Activated T-cell treated with anti-CD3 and anti-CD28 coated beads, Interleukin-2, amount 50 U/mL, for 24 hours (primary cell): ENCODE results near the gene MOB3A.

Experiments
- DNase-seq: peaks from one replicate; pipeline ENCODE4 v3.0.0-alpha.2; 2020
- H3K27ac Mint-ChIP-seq: 2 replicates; pipeline ENCODE4 v1.8.0; 2020; ENCODE audit warnings: mild to moderate bottlenecking, mixed read lengths
- H3K27me3 Mint-ChIP-seq: 2 replicates; pipeline ENCODE4 v1.8.0; 2020; ENCODE audit warnings: mixed read lengths
- H3K36me3 Mint-ChIP-seq: 2 replicates; pipeline ENCODE4 v1.8.0; 2020; ENCODE audit warnings: low read depth, mixed read lengths
- H3K4me1 Mint-ChIP-seq: 2 replicates; pipeline ENCODE4 v1.8.0; 2020; ENCODE audit warnings: low read depth, mixed read lengths
- H3K4me3 Mint-ChIP-seq: 2 replicates; pipeline ENCODE4 v1.8.0; 2020; ENCODE audit warnings: mild to moderate bottlenecking, moderate library complexity, mixed read lengths
- H3K9me3 Mint-ChIP-seq: 2 replicates; pipeline ENCODE4 v1.8.0; 2020; ENCODE audit warnings: mixed read lengths

The MOB3A gene

GRCh38 chr19:2070986-2071673 is 25.0 kb downstream of the MOB3A start:
- no peak for DNase-seq
- Mint-ChIP-seq H3K27ac (peak overlapping the region; percentile 84), H3K9me3 (no peaks in the 10 kb centered on the region), H3K27me3 (no peaks in the 10 kb centered on the region), H3K4me3 (no peak overlapping the region), H3K36me3 (peaks cover 66% of the 10 kb centered on the region), H3K4me1 (peaks cover 18% of the 10 kb centered on the region)

DNA sequence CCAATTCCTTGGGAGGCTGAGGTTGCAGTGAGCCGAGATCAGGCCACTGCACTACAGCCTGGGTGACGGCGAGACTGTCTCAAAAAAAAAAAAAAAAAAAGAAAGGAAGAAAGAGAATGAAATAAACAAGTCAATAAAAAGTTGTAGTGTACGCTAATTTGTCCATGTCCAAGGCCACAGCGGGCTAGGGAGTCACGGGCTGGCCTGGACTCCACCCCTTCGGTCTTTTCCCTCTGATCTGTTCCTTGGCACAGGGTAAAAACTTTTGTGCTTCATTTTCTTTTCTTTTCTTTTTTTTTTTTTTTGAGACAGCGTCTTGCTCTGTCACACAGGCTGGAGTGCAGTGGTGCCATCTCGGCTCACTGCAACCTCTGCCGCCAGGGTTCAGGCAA is 25.7 kb downstream of the MOB3A start:
- DNase-seq: no peak
- Mint-ChIP-seq H3K4me1 (peaks cover 18% of the 10 kb centered on the region), H3K27ac (peak overlapping the region; percentile 26), H3K27me3 (no peaks in the 10 kb centered on the region), H3K36me3 (peaks cover 60% of the 10 kb centered on the region), H3K4me3 (no peak overlapping the region), H3K9me3 (no peaks in the 10 kb centered on the region)

GRCh38 chr19:2064788-2065524 is 31.2 kb downstream of the MOB3A start:
- H3K9me3 Mint-ChIP-seq: no peaks in the 10 kb centered on the region
- peaks cover 26% of the 10 kb centered on the region for H3K4me1 Mint-ChIP-seq
- DNase-seq: no peak
- peak overlapping the region; percentile 60 for H3K27ac Mint-ChIP-seq
- H3K27me3 Mint-ChIP-seq: no peaks in the 10 kb centered on the region
- H3K4me3 Mint-ChIP-seq: no peak overlapping the region
- peaks cover 13% of the 10 kb centered on the region for H3K36me3 Mint-ChIP-seq

DNA sequence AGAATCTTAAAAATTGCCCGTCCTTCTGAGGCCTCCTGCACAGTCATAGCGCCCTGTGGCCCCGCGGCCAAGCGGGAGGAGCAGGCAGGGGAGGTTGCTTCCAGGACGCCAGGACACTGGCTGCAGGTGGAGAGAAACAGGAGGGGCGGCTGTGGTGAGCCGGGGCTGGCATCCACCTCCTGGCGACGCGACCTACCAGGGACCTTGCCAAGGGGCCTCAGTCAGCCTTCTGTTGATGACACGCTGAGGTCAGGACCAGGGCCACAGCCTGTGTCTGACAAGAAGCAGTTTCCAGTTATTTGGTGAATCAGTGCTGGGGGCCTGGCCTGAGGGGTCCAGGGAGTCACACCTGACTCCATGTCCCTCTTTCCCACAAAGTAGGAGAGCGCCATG is 31.7 kb downstream of the MOB3A start:
- DNase-seq: no peak
- no peaks in the 10 kb centered on the region for H3K9me3 Mint-ChIP-seq
- peaks cover 25% of the 10 kb centered on the region for H3K4me1 Mint-ChIP-seq
- no peak overlapping the region for H3K4me3 Mint-ChIP-seq
- no peaks in the 10 kb centered on the region for H3K27me3 Mint-ChIP-seq
- H3K27ac Mint-ChIP-seq: peak overlapping the region; percentile 55
- H3K36me3 Mint-ChIP-seq: peaks cover 7% of the 10 kb centered on the region

DNA sequence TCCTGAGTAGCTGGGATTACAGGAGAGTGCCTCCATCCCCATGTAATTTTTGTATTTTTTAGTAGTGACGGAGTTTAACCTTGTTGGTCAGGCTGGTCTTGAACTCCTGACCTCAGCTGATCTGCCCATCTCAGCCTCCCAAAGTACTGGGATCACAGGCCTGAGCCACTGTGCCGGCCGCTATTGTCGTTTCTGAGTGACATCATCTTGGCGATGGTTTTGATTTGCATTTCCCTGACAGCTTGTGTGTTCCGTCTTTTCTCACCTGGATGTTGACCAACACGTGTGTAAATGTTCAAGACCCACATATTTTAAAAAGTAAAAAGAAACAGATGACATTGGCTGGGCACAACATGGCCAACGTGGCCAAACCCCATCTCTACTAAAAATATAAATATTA is 32.3 kb downstream of the MOB3A start:
- Mint-ChIP-seq H3K27ac (peak overlapping the region; percentile 57), H3K4me1 (peaks cover 29% of the 10 kb centered on the region), H3K36me3 (peaks cover 5% of the 10 kb centered on the region), H3K9me3 (no peaks in the 10 kb centered on the region), H3K4me3 (no peak overlapping the region), H3K27me3 (no peaks in the 10 kb centered on the region)
- no peak for DNase-seq

DNA sequence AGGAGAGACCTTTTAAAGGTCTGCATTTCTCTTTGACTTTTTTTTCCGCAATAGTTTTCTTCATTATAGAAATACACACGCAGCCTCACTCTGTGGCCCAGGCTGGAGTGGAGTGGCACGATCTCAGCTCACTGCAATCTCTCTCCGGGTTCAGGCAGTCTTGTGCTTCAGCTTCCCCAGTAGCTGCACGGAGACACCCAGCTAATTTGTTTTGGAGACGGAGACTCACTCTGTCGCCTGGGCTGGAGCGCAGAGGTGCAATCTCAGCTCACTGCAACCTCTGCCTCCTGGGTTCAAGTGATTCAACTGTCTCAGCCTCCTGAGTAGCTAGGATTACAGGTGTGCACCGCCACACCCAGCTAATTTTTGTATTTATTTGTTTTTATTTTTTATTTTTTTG is 33.4 kb downstream of the MOB3A start:
- H3K4me3 Mint-ChIP-seq: peak overlapping the region; percentile 88
- no peak for DNase-seq
- peak overlapping the region; percentile 96 for H3K27ac Mint-ChIP-seq
- peaks cover 35% of the 10 kb centered on the region for H3K4me1 Mint-ChIP-seq
- no peaks in the 10 kb centered on the region for H3K27me3 Mint-ChIP-seq
- no peaks in the 10 kb centered on the region for H3K9me3 Mint-ChIP-seq
- peaks cover 5% of the 10 kb centered on the region for H3K36me3 Mint-ChIP-seq

- Mint-ChIP-seq H3K4me3 (peak overlapping the region; percentile 88), H3K9me3 (no peaks in the 10 kb centered on the region), H3K27ac (peak overlapping the region; percentile 96), H3K36me3 (peaks cover 5% of the 10 kb centered on the region), H3K27me3 (no peaks in the 10 kb centered on the region), H3K4me1 (peaks cover 38% of the 10 kb centered on the region)
- DNase-seq: no peak
These were observed 33.8 kb downstream of the MOB3A start for GRCh38 chr19:2062389-2062729.

DNA sequence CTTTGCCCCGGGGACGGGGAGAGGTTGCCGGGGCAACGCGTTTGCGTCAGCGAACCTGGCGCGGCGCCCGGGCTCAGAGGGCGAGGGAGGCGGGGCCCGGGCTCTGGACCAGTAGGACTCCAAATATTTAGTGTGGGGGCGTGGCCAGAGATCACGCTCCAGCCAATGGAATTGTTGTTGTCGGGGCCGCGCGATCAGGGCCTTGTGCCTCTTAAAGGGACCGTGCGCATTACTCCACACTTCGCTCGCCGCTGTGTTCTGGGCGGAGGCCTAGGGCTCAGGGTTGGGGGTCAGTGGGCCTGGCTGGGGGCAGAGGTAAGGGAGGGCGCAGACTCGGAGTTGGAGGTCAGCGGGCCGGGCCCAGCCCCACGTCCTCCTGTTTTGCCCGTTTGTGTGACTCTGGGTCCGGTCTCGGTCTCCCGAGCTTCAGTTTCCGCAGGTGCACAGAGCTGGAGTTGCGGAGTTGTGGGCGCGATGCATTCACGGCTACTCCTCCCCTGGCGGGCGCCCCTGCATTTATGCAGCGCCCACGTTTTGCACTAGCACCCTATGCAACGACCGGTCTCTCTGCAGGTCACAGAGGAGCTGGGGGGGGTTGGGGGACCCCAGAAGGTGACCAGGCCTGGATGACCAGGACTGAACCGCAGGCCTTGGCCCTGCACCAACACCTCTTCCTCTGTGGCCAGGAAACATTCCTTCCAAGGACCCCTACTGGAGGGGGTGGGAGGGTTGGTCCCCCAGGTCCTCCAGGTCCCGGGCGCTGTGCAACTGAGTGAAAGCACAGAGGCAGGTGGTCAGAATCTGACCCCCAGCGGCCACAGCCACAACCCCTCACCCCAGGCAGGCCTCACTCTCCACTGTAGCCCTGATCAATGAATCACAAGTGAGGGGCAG is 34.4 kb downstream of the MOB3A start:
- peaks cover 43% of the 10 kb centered on the region for H3K4me1 Mint-ChIP-seq
- no peaks in the 10 kb centered on the region for H3K27me3 Mint-ChIP-seq
- peak; percentile 100 for DNase-seq
- H3K27ac Mint-ChIP-seq: peak overlapping the region; percentile 96
- peaks cover 5% of the 10 kb centered on the region for H3K36me3 Mint-ChIP-seq
- no peaks in the 10 kb centered on the region for H3K9me3 Mint-ChIP-seq
- H3K4me3 Mint-ChIP-seq: peak overlapping the region; percentile 88

GRCh38 chr19:2060884-2061494 is 35.1 kb downstream of the MOB3A start:
- H3K27me3 Mint-ChIP-seq: no peaks in the 10 kb centered on the region
- peak overlapping the region; percentile 88 for H3K4me3 Mint-ChIP-seq
- DNase-seq: no peak
- H3K4me1 Mint-ChIP-seq: peaks cover 47% of the 10 kb centered on the region
- peak overlapping the region; percentile 98 for H3K27ac Mint-ChIP-seq
- no peaks in the 10 kb centered on the region for H3K9me3 Mint-ChIP-seq
- H3K36me3 Mint-ChIP-seq: peaks cover 5% of the 10 kb centered on the region

DNA sequence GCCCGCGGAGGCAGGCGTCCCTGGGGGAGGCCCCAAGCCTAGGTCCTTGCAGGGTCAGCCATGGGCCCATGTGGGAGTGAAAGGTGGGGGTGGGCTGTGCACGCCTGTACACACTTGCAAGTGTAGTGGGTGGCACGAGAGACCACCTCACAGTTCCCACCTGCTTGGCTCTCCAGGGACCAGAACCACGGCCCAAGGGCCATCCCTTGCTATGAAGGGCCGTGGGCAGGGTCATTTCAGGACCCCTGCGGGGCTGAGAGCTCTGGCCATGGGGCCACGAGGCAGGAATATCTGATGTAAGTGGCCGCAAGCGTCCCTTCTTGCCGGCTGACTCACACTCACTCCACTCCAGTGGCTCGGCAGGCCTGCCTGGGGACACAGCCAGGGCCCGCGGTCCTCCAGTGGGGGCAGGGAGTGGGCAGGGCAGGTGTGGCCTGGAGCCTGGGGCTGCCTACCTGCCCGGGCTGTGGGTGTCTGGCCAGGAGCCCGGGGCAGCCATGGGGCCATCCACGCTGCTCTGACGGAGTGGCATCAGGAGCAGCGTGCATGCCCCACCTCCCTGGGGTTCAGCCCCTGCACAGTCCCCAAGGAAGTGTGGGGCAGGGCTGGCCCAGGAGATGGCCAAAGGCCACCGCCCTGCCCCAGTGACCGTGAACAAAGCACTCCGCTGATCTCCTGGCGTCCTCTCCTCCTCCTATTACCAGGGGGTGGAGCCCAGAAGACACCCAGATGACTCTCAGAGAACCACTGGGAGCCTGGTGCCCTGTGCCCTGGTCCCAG is 36.5 kb downstream of the MOB3A start:
- Mint-ChIP-seq H3K4me1 (peaks cover 55% of the 10 kb centered on the region), H3K4me3 (peak overlapping the region; percentile 88), H3K36me3 (peaks cover 5% of the 10 kb centered on the region), H3K9me3 (no peaks in the 10 kb centered on the region), H3K27ac (peak overlapping the region; percentile 98), H3K27me3 (no peaks in the 10 kb centered on the region)
- no peak for DNase-seq

- Mint-ChIP-seq H3K36me3 (peaks cover 5% of the 10 kb centered on the region), H3K4me3 (no peak overlapping the region), H3K27me3 (no peaks in the 10 kb centered on the region), H3K27ac (peak overlapping the region; percentile 70), H3K4me1 (peaks cover 54% of the 10 kb centered on the region), H3K9me3 (no peaks in the 10 kb centered on the region)
- DNase-seq: no peak
These were observed 37.3 kb downstream of the MOB3A start for GRCh38 chr19:2058570-2059421.

DNA sequence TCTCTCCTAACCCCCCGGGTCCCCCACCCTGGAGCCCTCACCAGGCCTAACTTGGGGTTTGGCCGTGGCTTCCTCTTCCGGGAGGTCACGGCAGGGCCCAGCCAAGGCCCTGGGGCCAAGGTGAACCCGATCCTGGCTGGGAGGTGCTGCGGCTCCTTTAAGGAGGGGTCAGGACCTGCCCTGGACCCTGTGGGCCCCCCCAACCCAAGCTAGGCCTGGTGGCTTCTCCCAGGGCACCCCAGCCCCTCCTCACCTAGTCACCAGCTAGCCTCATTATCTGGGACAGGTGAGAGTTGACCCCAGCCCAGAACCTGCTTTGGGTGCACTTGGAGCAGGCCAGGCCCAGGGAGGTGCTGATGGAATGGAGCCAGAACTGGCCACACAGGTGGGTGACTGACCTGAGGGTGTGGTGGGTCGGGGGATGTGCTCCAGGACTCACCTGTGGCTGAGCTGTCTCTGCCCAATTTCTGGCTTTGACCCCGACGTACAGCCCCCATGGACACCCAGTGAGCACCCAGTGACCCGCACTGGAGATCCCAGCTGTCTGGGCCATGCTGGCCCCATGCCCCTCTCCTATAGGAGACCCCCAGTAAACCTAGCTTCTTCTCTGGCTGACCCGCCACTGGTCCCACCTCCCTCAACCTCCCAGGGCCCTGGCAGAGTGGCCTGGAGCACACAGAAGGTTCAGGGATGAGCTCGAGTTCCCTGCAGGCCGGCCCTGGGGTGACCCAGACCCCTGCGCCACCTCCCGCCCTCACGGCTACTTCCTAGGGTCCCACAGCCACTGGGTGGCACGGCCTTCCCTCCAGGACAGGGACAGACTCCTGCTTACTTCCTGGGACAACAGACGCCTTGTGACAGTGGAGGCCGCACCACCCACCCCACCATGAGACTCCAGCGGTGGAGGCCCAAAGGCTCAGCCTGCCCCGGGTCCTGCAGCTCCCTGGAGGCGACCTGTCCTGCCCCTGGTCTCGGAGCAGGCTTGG is 38.3 kb downstream of the MOB3A start:
- H3K36me3 Mint-ChIP-seq: peaks cover 5% of the 10 kb centered on the region
- H3K4me1 Mint-ChIP-seq: peaks cover 52% of the 10 kb centered on the region
- no peak for DNase-seq
- no peak overlapping the region for H3K4me3 Mint-ChIP-seq
- no peaks in the 10 kb centered on the region for H3K9me3 Mint-ChIP-seq
- no peaks in the 10 kb centered on the region for H3K27me3 Mint-ChIP-seq
- H3K27ac Mint-ChIP-seq: peak overlapping the region; percentile 74
